Brain microvascular endothelial cell (primary cell): ENCODE data around the gene C11orf21.

Experiments
- DNase-seq: peaks from one replicate; pipeline ENCODE4 v3.0.0-alpha.2; 2020
- H3K27ac ChIP-seq: fragments of 250-450 bp; sonication (Bioruptor Pico); 2 replicates; pipeline ENCODE4 v1.5.1; 2020; ENCODE audit warnings: mild to moderate bottlenecking, moderate library complexity
- H3K27me3 ChIP-seq: fragments of 250-450 bp; sonication (Bioruptor Pico); replicated peaks from 2 replicates; pipeline ENCODE4 v1.5.1; 2020; ENCODE audit warnings: mild to moderate bottlenecking
- H3K36me3 ChIP-seq: fragments of 250-450 bp; sonication (Bioruptor Pico); replicated peaks from 2 replicates; pipeline ENCODE4 v1.5.1; 2020; ENCODE audit warnings: mild to moderate bottlenecking
- H3K4me3 ChIP-seq: 2 replicates; pipeline ENCODE4 v1.5.1; 2011; ENCODE audit warnings: low read depth, mild to moderate bottlenecking, control low read depth, low read length, moderate library complexity
- CTCF ChIP-seq: IDR thresholded peaks from 2 replicates; pipeline ENCODE4 v1.5.1; 2011; ENCODE audit warnings: low read depth, mild to moderate bottlenecking, moderate library complexity, low read length, control low read depth, inconsistent platforms; ENCODE audit errors: missing control alignments
- in situ Hi-C: cut with HindIII; loops from 2 replicates; pipeline ENCODE4 v1.10.0; 2017; ENCODE audit warnings: low sequenced_read_pairs, low pct_ligation_motif_present

The C11orf21 gene

GRCh38 chr11:2300290-2300935 lies 1.3 kb downstream of the C11orf21 start:
- no peaks in the 10 kb centered on the region for H3K36me3 ChIP-seq
- no peaks in the 10 kb centered on the region for H3K27me3 ChIP-seq
- no peak overlapping the region for H3K4me3 ChIP-seq
- in situ Hi-C loops, result no loop called here
- DNase-seq, result no peak
- no peak for TF ChIP-seq CTCF
- no peak overlapping the region for H3K27ac ChIP-seq

GRCh38 chr11:2299773-2300172 lies 1.9 kb downstream of the C11orf21 start:
- no peak overlapping the region for H3K4me3 ChIP-seq
- no peak overlapping the region for H3K27ac ChIP-seq
- H3K36me3 ChIP-seq, result no peaks in the 10 kb centered on the region
- no peaks in the 10 kb centered on the region for H3K27me3 ChIP-seq
- no peak for DNase-seq
- TF ChIP-seq CTCF, result no peak
- in situ Hi-C loops, result no loop called here

- in situ Hi-C loops, result no loop called here
- Histone ChIP-seq H3K4me3 (no peak overlapping the region), H3K36me3 (no peaks in the 10 kb centered on the region), H3K27me3 (no peaks in the 10 kb centered on the region), H3K27ac (no peak overlapping the region)
- peak; percentile 50 for TF ChIP-seq CTCF
- no peak for DNase-seq
These were observed 2.6 kb downstream of the C11orf21 start for GRCh38 chr11:2298795-2299761.

GRCh38 chr11:2298131-2298794 lies 3.5 kb downstream of the C11orf21 start:
- no peaks in the 10 kb centered on the region for H3K36me3 ChIP-seq
- no peaks in the 10 kb centered on the region for H3K27me3 ChIP-seq
- no peak for TF ChIP-seq CTCF
- H3K4me3 ChIP-seq, result no peak overlapping the region
- H3K27ac ChIP-seq, result no peak overlapping the region
- in situ Hi-C loops, result no loop called here
- no peak for DNase-seq

- Histone ChIP-seq H3K36me3 (no peaks in the 10 kb centered on the region), H3K27me3 (no peaks in the 10 kb centered on the region), H3K27ac (no peak overlapping the region), H3K4me3 (no peak overlapping the region)
- in situ Hi-C loops, result no loop called here
- TF ChIP-seq CTCF, result no peak
- DNase-seq, result no peak
These were observed 4.1 kb downstream of the C11orf21 start for GRCh38 chr11:2297623-2298030.
